ELF-1 (cell line): ENCODE results near the gene ARHGAP18.

Experiments
- DNase-seq: peaks from one replicate; pipeline ENCODE4 v3.0.0-alpha.2; 2016; ENCODE audit warnings: low read depth, low spot score

The ARHGAP18 gene

GRCh38 chr6:129692467-129692866 is 17.5 kb downstream of the ARHGAP18 start:
- no peak for DNase-seq

- peak; percentile 78 for DNase-seq
These were observed 18.3 kb downstream of the ARHGAP18 start for GRCh38 chr6:129691709-129692108.

DNA sequence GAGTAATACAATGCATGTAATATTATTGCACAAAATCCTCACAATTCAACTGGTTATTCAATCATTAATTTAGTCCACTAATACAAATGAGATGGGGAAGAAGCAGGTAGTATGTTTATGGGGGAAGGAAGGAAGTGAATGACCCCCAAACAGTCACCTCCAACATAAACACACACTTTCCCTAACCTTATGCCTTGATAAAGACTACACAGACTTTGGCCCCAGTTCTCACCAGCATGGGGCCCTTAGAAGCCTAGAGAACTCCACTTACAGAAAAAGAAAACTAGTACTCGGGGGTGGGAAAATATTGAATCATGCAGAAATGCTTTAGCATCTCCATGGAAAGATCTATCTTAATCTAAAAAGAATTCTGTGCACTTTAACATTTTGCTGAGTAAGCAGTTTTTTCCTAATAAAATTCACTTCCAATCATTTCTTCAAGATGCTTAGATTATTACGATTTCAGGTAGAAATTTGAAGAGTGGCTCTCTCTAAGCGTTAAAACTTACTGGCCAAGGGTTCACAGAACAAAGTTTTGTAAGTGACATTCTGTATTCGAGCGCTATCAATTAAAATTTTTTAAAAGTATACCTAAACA is 18.8 kb downstream of the ARHGAP18 start:
- DNase-seq = no peak

DNA sequence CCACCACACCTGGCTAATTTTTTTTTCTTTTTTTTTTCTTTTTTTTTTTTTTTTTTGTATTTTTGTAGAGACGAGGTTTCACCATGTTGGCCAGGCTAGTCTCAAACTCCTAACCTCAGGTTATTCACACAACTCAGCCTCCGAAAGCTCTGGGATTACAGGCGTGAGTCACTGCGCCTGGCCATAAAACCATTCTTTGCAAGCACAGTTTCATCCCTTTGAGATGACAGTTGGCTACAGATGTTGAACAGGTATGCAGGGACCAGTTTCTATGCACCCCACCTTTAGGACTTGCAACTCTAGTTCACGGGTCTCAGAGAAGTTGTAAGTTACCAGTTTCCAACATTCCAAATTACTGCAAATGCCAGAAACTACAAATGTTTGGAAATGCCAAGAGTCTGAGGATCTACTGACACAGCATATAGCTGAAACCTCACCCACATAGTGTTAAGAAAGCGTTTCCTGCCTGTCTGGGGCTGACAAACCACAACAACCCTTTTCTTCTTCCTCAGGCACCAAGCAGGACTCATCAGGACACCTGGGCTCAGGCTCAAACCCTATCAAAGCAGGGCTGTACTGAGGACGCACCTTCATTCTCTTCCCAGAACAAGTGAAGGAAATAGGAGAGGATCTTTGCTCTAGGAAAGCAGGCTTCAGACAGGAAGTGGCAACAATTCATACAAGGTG is 22.9 kb downstream of the ARHGAP18 start:
- DNase-seq = no peak

- DNase-seq = no peak
These were observed 24.3 kb downstream of the ARHGAP18 start for GRCh38 chr6:129685662-129686031.

DNA sequence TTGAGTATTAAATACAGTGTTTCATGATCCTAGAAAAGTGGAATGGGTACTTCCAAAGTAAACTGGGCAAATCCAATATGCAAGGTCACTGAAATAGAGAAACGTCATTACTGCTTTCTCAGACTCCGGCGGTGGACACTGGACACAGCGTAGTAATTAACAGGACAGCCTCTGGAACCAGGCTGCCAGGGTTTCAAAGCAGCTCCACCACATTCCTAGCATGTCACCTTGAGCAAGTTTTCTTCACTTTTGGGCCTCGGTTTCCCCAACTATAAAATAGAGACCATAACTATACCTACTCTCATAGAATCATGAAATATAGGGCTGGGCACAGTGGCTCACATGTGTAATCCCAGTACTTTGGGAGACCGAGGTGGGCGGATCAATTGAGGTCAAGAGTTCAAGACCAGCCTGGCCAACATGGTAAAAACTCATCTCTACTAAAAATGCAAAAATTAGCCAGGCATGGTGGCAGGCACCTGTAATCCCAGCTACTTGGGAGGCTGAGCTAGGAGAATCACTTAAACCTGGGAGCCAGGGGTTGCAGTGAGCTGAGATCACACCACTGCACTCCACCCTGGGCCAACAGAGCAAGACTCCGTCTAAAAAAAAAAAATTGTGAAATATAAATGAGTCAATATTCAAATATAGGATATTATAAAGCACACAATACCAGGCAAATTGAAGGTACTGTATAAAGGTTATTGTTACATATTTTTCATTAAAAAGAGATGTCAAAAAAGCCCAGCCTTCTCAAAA is 24.9 kb downstream of the ARHGAP18 start:
- no peak for DNase-seq

DNA sequence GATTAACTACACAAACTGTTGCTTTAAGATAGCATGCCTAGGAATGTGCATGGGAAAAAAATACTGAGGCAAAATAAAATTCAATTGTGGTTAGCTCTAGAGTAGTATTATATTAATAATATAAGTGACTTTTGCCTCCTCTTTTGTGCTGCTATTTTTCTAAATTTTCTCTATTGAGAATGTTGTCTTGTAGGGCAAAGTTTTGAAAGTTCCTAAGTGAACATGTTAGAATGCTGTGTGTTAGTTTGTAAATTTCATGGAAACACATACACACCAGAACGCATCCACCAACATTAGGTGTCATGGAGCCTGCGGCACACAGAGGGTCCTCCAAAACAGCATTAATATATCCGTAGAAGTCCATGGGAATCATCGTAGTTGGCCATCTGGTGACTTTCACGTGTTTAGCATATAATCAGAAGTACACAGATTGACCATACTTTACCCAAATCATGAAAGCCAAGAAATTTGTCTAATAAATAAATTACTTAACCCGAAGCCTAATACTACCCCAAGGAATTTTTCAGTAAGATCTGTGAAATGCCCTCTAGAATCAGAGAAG is 25.6 kb downstream of the ARHGAP18 start:
- no peak for DNase-seq

- DNase-seq = peak; percentile 34
These were observed 26.2 kb downstream of the ARHGAP18 start for GRCh38 chr6:129683601-129684322.

DNA sequence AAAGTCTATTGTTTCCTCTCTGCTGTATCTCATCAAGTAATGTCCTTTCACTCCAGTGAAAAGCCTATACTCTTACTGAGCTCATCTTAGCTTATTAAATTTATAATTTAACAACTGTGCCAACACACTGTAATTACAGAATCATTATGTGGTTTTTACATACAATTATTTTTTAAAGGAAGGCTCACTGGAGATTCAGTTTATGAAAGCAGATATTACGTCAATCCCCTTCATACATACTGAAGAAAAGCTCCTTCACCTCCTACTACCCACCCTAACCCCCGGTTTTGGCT is 28.1 kb downstream of the ARHGAP18 start:
- DNase-seq = no peak

GRCh38 chr6:129680633-129681032 is 29.3 kb downstream of the ARHGAP18 start:
- DNase-seq = no peak

DNA sequence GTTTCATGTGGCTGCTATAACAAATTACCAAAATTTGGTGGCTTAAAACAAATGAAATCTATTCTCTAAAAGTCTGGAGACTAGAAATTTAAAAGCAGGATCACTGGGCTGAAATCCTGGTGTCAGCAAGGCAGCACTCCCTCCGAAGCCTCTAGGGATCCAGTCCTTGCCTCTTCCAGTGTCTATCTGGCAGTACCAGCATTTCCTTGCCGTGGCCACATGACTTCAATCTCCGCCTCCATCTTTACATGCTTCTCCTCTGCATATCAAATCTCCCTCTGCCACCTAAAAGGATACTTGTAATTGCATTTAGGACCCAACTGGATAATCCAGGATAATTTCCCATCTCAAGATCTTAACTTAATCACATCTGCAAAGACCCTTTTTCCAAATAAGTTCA is 30.2 kb downstream of the ARHGAP18 start:
- DNase-seq = no peak

GRCh38 chr6:129679275-129679674 is 30.7 kb downstream of the ARHGAP18 start:
- DNase-seq = no peak

GRCh38 chr6:129678463-129678862 is 31.5 kb downstream of the ARHGAP18 start:
- DNase-seq = no peak

- DNase-seq = no peak
These were observed 32.2 kb downstream of the ARHGAP18 start for GRCh38 chr6:129677620-129678325.

GRCh38 chr6:129675669-129676472 is 34.1 kb downstream of the ARHGAP18 start:
- DNase-seq = no peak

- DNase-seq = no peak
These were observed 36.2 kb downstream of the ARHGAP18 start for GRCh38 chr6:129673748-129674147.

- no peak for DNase-seq
These were observed 36.9 kb downstream of the ARHGAP18 start for GRCh38 chr6:129672881-129673631.

DNA sequence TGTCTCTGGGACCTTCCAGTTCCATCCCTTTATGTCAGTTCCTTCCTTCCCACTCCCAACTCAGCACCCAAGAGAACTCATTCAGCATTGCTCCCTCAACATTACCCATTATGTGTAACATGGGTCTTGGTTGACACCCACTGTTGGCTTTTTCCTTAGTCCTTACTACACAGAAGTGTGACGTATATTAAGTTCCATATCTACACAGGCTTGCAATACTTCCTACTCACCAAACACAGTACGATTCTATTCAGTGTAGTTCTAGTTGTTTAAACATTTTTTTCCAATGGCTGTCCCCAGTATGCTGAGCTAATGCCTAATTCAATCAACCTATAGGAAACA is 37.7 kb downstream of the ARHGAP18 start:
- no peak for DNase-seq

DNA sequence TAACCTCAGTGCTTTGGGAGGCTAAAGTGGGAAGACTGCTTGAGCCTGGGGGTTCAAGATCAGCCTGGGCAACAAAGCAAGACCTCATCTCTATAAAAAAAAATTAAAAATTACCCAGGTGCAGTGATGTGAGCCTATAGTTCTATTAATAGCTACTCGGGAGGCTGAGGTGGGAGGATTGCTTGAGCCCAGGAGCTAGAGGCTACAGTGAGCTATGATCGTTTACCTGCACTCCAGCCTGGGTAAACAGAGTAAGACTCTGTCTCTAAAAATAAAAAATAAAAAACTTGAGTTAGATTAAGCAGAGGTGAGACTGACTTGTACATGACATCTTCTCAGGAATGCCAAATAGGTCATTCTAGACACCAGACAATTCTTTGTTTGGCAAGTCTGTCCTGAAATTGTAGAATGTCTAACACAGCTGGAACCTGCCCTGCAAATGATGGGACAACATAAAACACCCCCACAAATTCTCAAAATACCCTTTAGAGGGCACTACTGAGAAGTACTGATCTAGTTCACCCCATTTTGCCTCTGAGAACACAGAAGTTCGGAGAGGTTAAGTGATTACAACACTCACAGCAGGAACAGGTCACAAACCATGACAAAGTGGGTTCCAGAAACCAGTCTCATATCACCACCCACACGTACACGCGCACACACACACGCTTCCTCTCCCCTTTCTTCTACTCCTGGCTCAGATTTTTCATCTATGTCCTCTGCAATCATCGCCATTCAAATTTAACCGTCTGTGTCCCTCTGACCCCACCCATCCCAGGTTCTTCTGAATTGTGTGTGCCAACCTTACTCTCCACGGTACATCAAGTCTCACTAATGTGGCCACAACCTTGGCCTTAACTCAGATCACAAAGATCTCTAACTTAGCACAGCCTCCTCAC is 38.3 kb downstream of the ARHGAP18 start:
- no peak for DNase-seq
